ENCODE data around the gene ARHGEF1.

ARHGEF1 gene

GRCh38 chr19:41955521-41955920, 72.5 kb downstream of the ARHGEF1 start:
- H3K9ac ChIP-seq (ENCODE audit: low read depth, low read length), result no peak overlapping the region
- no peak overlapping the region for H3K27ac ChIP-seq (ENCODE audit: low read length)
- no peak overlapping the region for H2AFZ ChIP-seq (ENCODE audit: low read depth, low read length)
- peaks cover 11% of the 10 kb centered on the region for H3K79me2 ChIP-seq (ENCODE audit: insufficient read depth, low read length)
- H3K4me3 ChIP-seq (ENCODE audit: low read depth in 1 of 2, low read length in 2 of 2), result no peak overlapping the region
- H3K4me2 ChIP-seq (ENCODE audit: insufficient read depth, low read length), result no peak overlapping the region
- H3K36me3 ChIP-seq (ENCODE audit: insufficient read depth, low read length), result peaks cover 19% of the 10 kb centered on the region
- DNase-seq (no peak), ATAC-seq (ENCODE audit: insufficient read depth, low read depth) (no peak)
- H3K27me3 ChIP-seq (ENCODE audit: insufficient read depth, low read length, poor library complexity), result no peaks in the 10 kb centered on the region
- no peak for TF ChIP-seq CTCF (IDR thresholded peaks at IDR 0.05; ENCODE audit: borderline replicate concordance, extremely low read depth, low read length, poor library complexity, severe bottlenecking)
- H4K20me1 ChIP-seq (ENCODE audit: insufficient read depth, low read length), result 0 out of 2 replicates have a peak, but pooled peaks cover 8% of the 10 kb centered on the region
- no peaks in the 10 kb centered on the region for H3K9me3 ChIP-seq (ENCODE audit: insufficient read depth, low read length, severe bottlenecking)
- H3K4me1 ChIP-seq (ENCODE audit: insufficient read depth, low read length), result peaks cover 28% of the 10 kb centered on the region

GRCh38 chr19:41956621-41957020, 73.6 kb downstream of the ARHGEF1 start:
- DNase-seq (no peak), ATAC-seq (ENCODE audit: insufficient read depth, low read depth) (no peak)
- peaks cover 19% of the 10 kb centered on the region for H3K36me3 ChIP-seq (ENCODE audit: insufficient read depth, low read length)
- H3K4me2 ChIP-seq (ENCODE audit: insufficient read depth, low read length), result no peak overlapping the region
- no peak overlapping the region for H3K9ac ChIP-seq (ENCODE audit: low read depth, low read length)
- peaks cover 25% of the 10 kb centered on the region for H3K4me1 ChIP-seq (ENCODE audit: insufficient read depth, low read length)
- no peak overlapping the region for H3K4me3 ChIP-seq (ENCODE audit: low read depth in 1 of 2, low read length in 2 of 2)
- TF ChIP-seq CTCF (IDR thresholded peaks at IDR 0.05; ENCODE audit: borderline replicate concordance, extremely low read depth, low read length, poor library complexity, severe bottlenecking) (no peak), EZH2 (IDR thresholded peaks at IDR 0.05; ENCODE audit: borderline replicate concordance, low read depth, low read length, severe bottlenecking) (no peak)
- H3K27me3 ChIP-seq (ENCODE audit: insufficient read depth, low read length, poor library complexity), result no peaks in the 10 kb centered on the region
- H4K20me1 ChIP-seq (ENCODE audit: insufficient read depth, low read length), result 0 out of 2 replicates have a peak, but pooled peaks cover 8% of the 10 kb centered on the region
- no peak overlapping the region for H2AFZ ChIP-seq (ENCODE audit: low read depth, low read length)
- no peak overlapping the region for H3K27ac ChIP-seq (ENCODE audit: low read length)
- peaks cover 11% of the 10 kb centered on the region for H3K79me2 ChIP-seq (ENCODE audit: insufficient read depth, low read length)
- no peaks in the 10 kb centered on the region for H3K9me3 ChIP-seq (ENCODE audit: insufficient read depth, low read length, severe bottlenecking)
